HL-60 (cell line): ENCODE measurements around the gene MAPKAPK3.

Source experiments
- DNase-seq, 2 experiments: peaks; one replicate each; pipeline ENCODE4 v3.0.0-alpha.2; 2010 to 2020; ENCODE audit warnings: low read depth in 1 of 2, low spot score in 1 of 2
- H3K27ac ChIP-seq: fragments of 250-450 bp; sonication (Bioruptor Pico); replicated peaks from 2 replicates; pipeline ENCODE4 v1.5.1; 2020; ENCODE audit warnings: mild to moderate bottlenecking, moderate library complexity
- H3K27me3 ChIP-seq: fragments of 250-450 bp; sonication (Bioruptor Pico); 2 replicates; pipeline ENCODE4 v1.5.1; 2021; ENCODE audit warnings: mild to moderate bottlenecking, moderate library complexity; ENCODE audit not compliant: insufficient read depth, poor library complexity, severe bottlenecking
- H3K4me3 ChIP-seq: replicated peaks from 2 replicates; pipeline ENCODE4 v1.5.1; 2011; ENCODE audit warnings: mild to moderate bottlenecking, control low read depth, low read length; ENCODE audit not compliant: insufficient read depth
- CTCF ChIP-seq: IDR thresholded peaks from one replicate; pipeline ENCODE4 v1.5.1; 2011; ENCODE audit warnings: low read length, control low read depth, inconsistent platforms; ENCODE audit not compliant: insufficient read depth
- GABPA ChIP-seq: IDR thresholded peaks from 2 replicates; pipeline ENCODE4 v1.6.1; 2012; ENCODE audit warnings: low read depth
- POLR2AphosphoS5 ChIP-seq: IDR thresholded peaks from 2 replicates; pipeline ENCODE4 v1.6.1; 2012; ENCODE audit warnings: low read depth
- REST ChIP-seq: IDR thresholded peaks from 2 replicates; pipeline ENCODE4 v1.6.1; 2012; ENCODE audit warnings: low read depth; ENCODE audit not compliant: insufficient replicate concordance
- SPI1 ChIP-seq: IDR thresholded peaks from 2 replicates; pipeline ENCODE4 v1.6.1; 2012; ENCODE audit warnings: low read depth, mild to moderate bottlenecking, borderline replicate concordance

Gene MAPKAPK3

GRCh38 chr3:50606596-50606995 lies 10.4 kb upstream of the MAPKAPK3 start:
- DNase-seq, result no peak
- TF ChIP-seq SPI1, result no peak
- TF ChIP-seq REST, result no peak
- no peak for TF ChIP-seq CTCF
- TF ChIP-seq POLR2AphosphoS5, result no peak
- Histone ChIP-seq H3K27ac (peak overlapping the region; percentile 53), H3K4me3 (no peak overlapping the region), H3K27me3 (no peaks in the 10 kb centered on the region)

GRCh38 chr3:50607271-50608091 lies 9.5 kb upstream of the MAPKAPK3 start:
- no peak for TF ChIP-seq GABPA
- TF ChIP-seq SPI1, result no peak
- no peak for TF ChIP-seq REST
- no peak for TF ChIP-seq CTCF
- no peak for TF ChIP-seq POLR2AphosphoS5
- no peaks in the 10 kb centered on the region for H3K27me3 ChIP-seq
- H3K27ac ChIP-seq, result no peak overlapping the region
- DNase-seq, result no peak
- H3K4me3 ChIP-seq, result no peak overlapping the region

GRCh38 chr3:50608278-50608677 lies 8.7 kb upstream of the MAPKAPK3 start:
- TF ChIP-seq GABPA, result no peak
- no peak for TF ChIP-seq REST
- TF ChIP-seq SPI1, result no peak
- no peak for TF ChIP-seq POLR2AphosphoS5
- TF ChIP-seq CTCF, result no peak
- H3K27me3 ChIP-seq, result no peaks in the 10 kb centered on the region

More at GRCh38 chr3:50608278-50608677, 8.7 kb upstream of the MAPKAPK3 start:
- no peak overlapping the region for H3K27ac ChIP-seq
- no peak overlapping the region for H3K4me3 ChIP-seq
- no peak for DNase-seq
